ENCODE data around the gene ZP3.
"Not testable (repeated sequence)": the region's sequence is repeated elsewhere in the genome, so short reads cannot be mapped to it uniquely, and the experiment has no call there.

Gene ZP3

DNA sequence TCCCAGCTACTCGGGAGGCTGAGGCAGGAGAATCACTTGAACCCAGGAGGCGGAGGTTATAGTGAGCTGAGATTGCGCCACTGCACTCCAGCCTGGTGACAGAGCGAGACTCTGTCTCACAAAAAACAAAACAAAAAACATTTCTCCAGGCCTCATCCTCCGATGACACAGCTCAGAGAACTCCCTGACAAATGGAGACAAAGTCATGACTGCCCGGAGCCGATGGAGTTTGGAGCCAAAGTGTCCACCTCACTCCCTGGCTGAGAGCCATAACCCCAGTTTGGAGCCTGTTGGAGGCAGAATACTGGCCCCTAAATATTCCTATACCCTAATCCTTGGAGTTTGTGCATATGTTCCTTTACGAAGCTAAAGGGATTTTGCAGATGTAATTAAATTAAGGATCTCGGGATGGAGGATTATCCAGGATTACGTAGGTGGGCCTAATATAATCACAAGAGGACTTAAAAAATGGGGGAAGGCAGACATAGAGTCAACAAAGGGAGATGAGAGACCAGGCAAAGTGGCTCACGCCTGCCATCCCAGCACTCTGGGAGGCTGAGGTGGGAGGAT, 38.0 kb upstream of the ZP3 start:
- TF ChIP-seq, protein P1, sequence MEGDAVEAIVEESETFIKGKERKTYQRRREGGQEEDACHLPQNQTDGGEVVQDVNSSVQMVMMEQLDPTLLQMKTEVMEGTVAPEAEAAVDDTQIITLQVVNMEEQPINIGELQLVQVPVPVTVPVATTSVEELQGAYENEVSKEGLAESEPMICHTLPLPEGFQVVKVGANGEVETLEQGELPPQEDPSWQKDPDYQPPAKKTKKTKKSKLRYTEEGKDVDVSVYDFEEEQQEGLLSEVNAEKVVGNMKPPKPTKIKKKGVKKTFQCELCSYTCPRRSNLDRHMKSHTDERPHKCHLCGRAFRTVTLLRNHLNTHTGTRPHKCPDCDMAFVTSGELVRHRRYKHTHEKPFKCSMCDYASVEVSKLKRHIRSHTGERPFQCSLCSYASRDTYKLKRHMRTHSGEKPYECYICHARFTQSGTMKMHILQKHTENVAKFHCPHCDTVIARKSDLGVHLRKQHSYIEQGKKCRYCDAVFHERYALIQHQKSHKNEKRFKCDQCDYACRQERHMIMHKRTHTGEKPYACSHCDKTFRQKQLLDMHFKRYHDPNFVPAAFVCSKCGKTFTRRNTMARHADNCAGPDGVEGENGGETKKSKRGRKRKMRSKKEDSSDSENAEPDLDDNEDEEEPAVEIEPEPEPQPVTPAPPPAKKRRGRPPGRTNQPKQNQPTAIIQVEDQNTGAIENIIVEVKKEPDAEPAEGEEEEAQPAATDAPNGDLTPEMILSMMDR (IDR thresholded peaks at IDR 0.05; ENCODE audit: borderline replicate concordance, control extremely low read depth, extremely low read depth, insufficient read depth, missing control alignments): no peak

DNA sequence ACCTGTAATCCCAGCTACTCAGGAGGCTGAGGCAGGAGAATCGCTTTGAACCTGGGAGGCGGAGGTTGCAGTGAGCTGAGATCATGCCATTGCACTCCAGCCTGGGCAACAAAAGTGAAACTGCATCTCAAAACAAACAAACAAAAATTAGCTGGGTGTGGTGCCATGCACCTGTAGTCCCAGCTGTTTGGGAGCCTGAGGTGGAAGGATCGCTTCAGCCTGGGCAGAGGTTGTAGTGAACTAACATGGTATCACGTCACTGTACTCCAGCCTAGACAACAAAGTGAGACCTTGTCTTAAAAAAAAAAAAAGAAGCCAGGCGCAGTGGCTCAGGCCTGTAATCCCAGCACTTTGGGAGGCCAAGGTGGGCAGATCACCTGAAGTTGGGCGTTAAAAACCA, 37.0 kb upstream of the ZP3 start:
- not testable (repeated sequence) for DNase-seq (ENCODE audit: low spot score)

More for the DNA sequence above, 38.0 kb upstream of the ZP3 start:
- DNase-seq (ENCODE audit: low spot score): no peak
- in situ Hi-C loops (cut with MboI; ENCODE audit: low sequenced_read_pairs, unreplicated experiment): no loop called here

DNA sequence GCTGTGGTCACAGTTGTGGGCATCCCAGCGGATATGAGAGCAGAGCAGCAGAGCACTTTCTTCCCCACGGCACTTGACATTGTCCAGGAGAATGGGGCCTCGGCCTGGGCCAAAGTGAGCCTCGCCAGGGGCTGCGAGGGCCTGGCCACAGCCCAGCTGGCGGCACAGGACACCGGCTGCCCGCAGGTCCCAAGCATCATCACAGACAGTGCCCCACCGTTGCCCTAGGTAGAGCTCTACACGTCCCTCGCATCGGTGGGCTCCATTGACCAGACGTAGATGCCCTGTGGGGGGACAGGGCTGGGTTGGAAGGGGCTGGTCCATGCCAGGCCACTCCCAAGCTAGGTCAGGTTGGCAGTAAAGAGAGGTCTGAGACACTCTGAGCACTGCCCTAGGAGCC, 34.7 kb upstream of the ZP3 start:
- TF ChIP-seq, protein P1 (IDR thresholded peaks at IDR 0.05; ENCODE audit: borderline replicate concordance, control extremely low read depth, extremely low read depth, insufficient read depth, missing control alignments): no peak
- in situ Hi-C loops (cut with MboI; ENCODE audit: low sequenced_read_pairs, unreplicated experiment): no loop called here
- DNase-seq (ENCODE audit: low spot score): no peak

More for the DNA sequence above, 37.0 kb upstream of the ZP3 start:
- in situ Hi-C loops (cut with MboI; ENCODE audit: low sequenced_read_pairs, unreplicated experiment): not testable (repeated sequence)

DNA sequence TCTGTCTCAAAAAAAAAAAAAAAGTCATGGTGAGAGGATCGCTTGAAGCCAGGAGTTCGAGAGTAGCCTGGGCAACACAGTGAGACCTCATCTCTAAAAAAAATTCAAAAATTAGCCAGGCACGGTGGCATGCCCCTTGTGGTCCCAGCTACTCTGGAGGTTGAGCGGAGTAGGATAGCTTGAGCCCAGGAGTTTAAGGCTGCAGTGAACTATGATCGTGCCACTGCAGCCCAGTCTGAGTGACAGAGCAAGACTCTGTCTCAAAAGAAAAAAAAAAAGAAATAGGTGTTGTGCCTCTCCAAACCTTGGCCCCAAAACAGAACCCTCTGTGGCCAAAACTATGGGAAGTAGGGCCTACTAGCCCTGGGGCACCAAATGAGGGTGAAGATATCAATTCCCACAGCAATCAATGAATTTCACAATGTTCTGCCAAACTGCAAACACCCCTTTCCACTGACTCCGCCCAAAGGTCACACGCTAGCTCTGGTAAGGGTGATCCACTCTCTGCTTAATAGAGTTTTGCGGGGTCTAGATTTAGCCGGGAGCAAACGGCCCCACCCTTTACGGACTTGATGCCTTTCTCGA, 32.1 kb upstream of the ZP3 start:
- in situ Hi-C loops (cut with MboI; ENCODE audit: low sequenced_read_pairs, unreplicated experiment): no loop called here
- DNase-seq (ENCODE audit: low spot score): no peak
- TF ChIP-seq, protein P1 (IDR thresholded peaks at IDR 0.05; ENCODE audit: borderline replicate concordance, control extremely low read depth, extremely low read depth, insufficient read depth, missing control alignments): no peak

DNA sequence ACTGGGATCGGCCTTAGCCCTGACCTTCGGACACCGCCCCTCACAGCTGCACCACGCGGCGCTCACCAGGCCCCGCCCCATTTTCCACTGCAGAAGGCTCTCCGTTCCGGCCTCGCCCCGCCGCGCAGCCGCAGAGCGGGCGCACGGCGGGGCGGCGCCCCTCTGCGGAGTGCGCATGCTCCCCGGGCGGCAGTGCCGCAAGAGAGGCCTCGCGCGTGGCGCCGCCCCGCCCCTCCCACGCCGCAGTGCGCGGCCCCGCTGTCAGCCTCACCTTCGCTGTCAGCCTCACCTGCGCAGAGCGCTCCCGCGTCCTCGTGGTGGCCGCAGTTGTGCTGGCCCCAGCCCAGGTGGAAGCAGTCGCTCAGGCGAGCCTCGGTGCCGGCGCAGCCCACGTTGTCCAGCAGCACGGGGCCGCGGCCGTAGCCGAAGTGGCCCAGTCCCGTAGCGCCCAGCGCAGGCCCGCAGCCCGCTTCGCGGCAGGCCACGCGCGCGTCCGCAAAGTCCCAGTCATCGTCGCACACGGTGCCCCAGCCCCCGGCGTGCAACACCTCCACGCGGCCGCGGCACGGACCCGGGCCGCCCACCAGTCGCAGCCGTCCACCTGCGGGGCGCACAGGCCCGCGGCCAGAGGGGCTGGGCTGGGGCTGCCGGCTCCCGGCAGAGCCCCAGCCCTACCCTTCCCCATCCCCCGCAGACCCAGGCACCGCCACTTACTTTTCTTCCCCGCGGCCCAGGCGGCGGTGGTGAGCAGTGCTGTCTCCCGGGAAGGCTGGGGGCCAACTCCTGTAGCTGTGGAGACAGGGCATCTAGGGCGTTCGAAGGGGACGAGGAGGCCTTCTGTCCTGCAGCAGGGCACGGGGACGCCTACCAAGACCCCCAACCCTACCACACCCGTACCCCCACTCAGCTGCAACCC, 31.4 kb upstream of the ZP3 start:
- in situ Hi-C loops (cut with MboI; ENCODE audit: low sequenced_read_pairs, unreplicated experiment): no loop called here
- TF ChIP-seq, protein P1 (IDR thresholded peaks at IDR 0.05; ENCODE audit: borderline replicate concordance, control extremely low read depth, extremely low read depth, insufficient read depth, missing control alignments): no peak
- peak; percentile 99 for DNase-seq (ENCODE audit: low spot score)

DNA sequence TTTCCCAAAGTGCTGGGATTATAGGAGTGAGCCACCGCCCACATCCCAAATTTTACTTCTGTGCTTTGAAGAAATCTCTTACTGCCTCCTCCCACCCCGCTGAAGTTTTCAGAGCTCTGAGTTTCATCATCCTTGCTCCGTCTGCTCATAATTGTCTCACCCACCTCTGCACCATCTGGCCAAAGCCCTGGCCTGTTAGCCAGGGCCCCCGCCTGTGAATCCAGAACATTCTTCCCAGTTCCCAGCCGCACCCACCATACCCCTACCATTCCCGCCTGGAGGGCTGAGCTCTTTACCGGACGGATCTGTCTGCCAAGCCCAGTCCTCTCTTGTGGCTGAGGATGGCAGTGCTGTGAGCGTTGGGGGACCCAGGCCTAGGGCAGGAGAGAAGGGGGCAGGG, 29.8 kb upstream of the ZP3 start:
- DNase-seq (ENCODE audit: low spot score): no peak
- in situ Hi-C loops (cut with MboI; ENCODE audit: low sequenced_read_pairs, unreplicated experiment): no loop called here
- TF ChIP-seq, protein P1 (IDR thresholded peaks at IDR 0.05; ENCODE audit: borderline replicate concordance, control extremely low read depth, extremely low read depth, insufficient read depth, missing control alignments): no peak

DNA sequence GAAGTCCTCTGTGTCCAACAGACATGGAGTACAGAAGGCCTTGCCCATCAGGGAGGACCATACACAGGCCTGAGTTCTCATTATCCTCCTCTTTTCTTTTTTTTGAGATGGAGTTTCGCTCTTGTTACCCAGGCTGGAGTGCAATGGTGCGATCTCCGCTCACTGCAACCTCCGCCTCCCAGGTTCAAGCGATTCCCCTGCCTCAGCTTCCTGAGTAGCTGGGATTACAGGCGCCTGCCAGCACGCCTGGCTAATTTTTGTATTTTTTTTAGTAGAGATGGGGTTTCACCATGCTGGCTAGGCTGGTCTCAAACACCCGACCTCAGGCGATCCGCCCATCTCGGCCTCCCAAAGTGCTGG, 29.2 kb upstream of the ZP3 start:
- in situ Hi-C loops (cut with MboI; ENCODE audit: low sequenced_read_pairs, unreplicated experiment); DNase-seq (ENCODE audit: low spot score): not testable (repeated sequence)

Measured in GM13976 (cell line).